H7 (cell line): ENCODE measurements around the gene NOL4. TPM values are rescaled to one million over a fixed set of nuclear protein-coding genes. Genes with fewer than 3 reads are reported as not detected.

Experiments
- DNase-seq: peaks from one replicate; pipeline ENCODE4 v3.0.0; 2012
- H3K27me3 ChIP-seq: 2 replicates; pipeline ENCODE4 v1.6.0; 2011; ENCODE audit warnings: mild to moderate bottlenecking, low read length; ENCODE audit not compliant: control insufficient read depth, insufficient read depth
- H3K36me3 ChIP-seq: replicated peaks from 2 replicates; pipeline ENCODE4 v1.5.1; 2011; ENCODE audit warnings: low read length; ENCODE audit not compliant: control insufficient read depth, insufficient read depth
- H3K4me3 ChIP-seq: 2 replicates; pipeline ENCODE4 v1.5.1; 2011; ENCODE audit warnings: low read depth, mild to moderate bottlenecking, control low read depth, low read length, moderate library complexity; ENCODE audit not compliant: insufficient read depth
- total RNA-seq: library from RNA; depleted of rRNA; stranded (reverse); fragments of >200 nt; shearing (Covaris generic); gene quantifications from 2 replicates; pipeline ENCODE4 v1.2.3, GENCODE V29; 2014

NOL4 gene
- total RNA-seq, 1 experiment from 2014 or later, result 0.66 TPM

GRCh38 chr18:34221971-34222306, 2.8 kb downstream of the NOL4 start:
- DNase-seq, result peak; percentile 23

GRCh38 chr18:34220081-34220815, 4.5 kb downstream of the NOL4 start:
- Histone ChIP-seq H3K27me3 (peaks cover 53% of the 10 kb centered on the region), H3K4me3 (no peak overlapping the region), H3K36me3 (no peaks in the 10 kb centered on the region)
- DNase-seq, result no peak

More at GRCh38 chr18:34221971-34222306, 2.8 kb downstream of the NOL4 start:
- no peaks in the 10 kb centered on the region for H3K36me3 ChIP-seq
- H3K4me3 ChIP-seq, result peak overlapping the region; percentile 62
- H3K27me3 ChIP-seq, result peaks cover 53% of the 10 kb centered on the region

GRCh38 chr18:34219651-34220050, 5.1 kb downstream of the NOL4 start:
- no peaks in the 10 kb centered on the region for H3K36me3 ChIP-seq
- DNase-seq, result no peak
- H3K4me3 ChIP-seq, result no peak overlapping the region
- peaks cover 52% of the 10 kb centered on the region for H3K27me3 ChIP-seq

- Histone ChIP-seq H3K4me3 (no peak overlapping the region), H3K27me3 (no peaks in the 10 kb centered on the region), H3K36me3 (no peaks in the 10 kb centered on the region)
- DNase-seq, result no peak
Observed at GRCh38 chr18:34212511-34212910, 12.2 kb downstream of the NOL4 start.

- H3K27me3 ChIP-seq, result no peaks in the 10 kb centered on the region
- no peak overlapping the region for H3K4me3 ChIP-seq
- H3K36me3 ChIP-seq, result no peaks in the 10 kb centered on the region
- no peak for DNase-seq
Observed at GRCh38 chr18:34207344-34207851, 17.3 kb downstream of the NOL4 start.

- Histone ChIP-seq H3K27me3 (no peaks in the 10 kb centered on the region), H3K4me3 (no peak overlapping the region), H3K36me3 (no peaks in the 10 kb centered on the region)
- DNase-seq, result no peak
Observed at GRCh38 chr18:34203866-34204265, 20.8 kb downstream of the NOL4 start.

- no peak for DNase-seq
Observed at GRCh38 chr18:34196256-34196655, 28.5 kb downstream of the NOL4 start.

GRCh38 chr18:34194239-34194638, 30.5 kb downstream of the NOL4 start:
- Histone ChIP-seq H3K36me3 (no peaks in the 10 kb centered on the region), H3K27me3 (no peaks in the 10 kb centered on the region), H3K4me3 (no peak overlapping the region)
- no peak for DNase-seq

More at GRCh38 chr18:34196256-34196655, 28.5 kb downstream of the NOL4 start:
- Histone ChIP-seq H3K27me3 (no peaks in the 10 kb centered on the region), H3K4me3 (no peak overlapping the region), H3K36me3 (no peaks in the 10 kb centered on the region)

GRCh38 chr18:34189656-34190435, 34.9 kb downstream of the NOL4 start:
- H3K4me3 ChIP-seq, result no peak overlapping the region
- no peaks in the 10 kb centered on the region for H3K27me3 ChIP-seq
- DNase-seq, result no peak
- H3K36me3 ChIP-seq, result no peaks in the 10 kb centered on the region
